ENCODE results near the gene SIL1.
"Not testable (repeated sequence)": the region's sequence is repeated elsewhere in the genome, so short reads cannot be mapped to it uniquely, and the experiment has no call there.

The SIL1 gene

GRCh38 chr5:138935466-138935865 is 262.7 kb downstream of the SIL1 start:
- no peak for DNase-seq

- no peak for DNase-seq
These were observed 263.2 kb downstream of the SIL1 start for GRCh38 chr5:138934971-138935370.

- DNase-seq: no peak
These were observed 264.5 kb downstream of the SIL1 start for GRCh38 chr5:138933522-138934290.

GRCh38 chr5:138932171-138932810 is 265.9 kb downstream of the SIL1 start:
- no peak for DNase-seq

- DNase-seq: no peak
These were observed 267.6 kb downstream of the SIL1 start for GRCh38 chr5:138930371-138931097.

GRCh38 chr5:138929571-138929955 is 268.6 kb downstream of the SIL1 start:
- no peak for DNase-seq

- no peak for DNase-seq
These were observed 270.2 kb downstream of the SIL1 start for GRCh38 chr5:138927979-138928378.

- DNase-seq: no peak
These were observed 270.6 kb downstream of the SIL1 start for GRCh38 chr5:138927544-138927943.

- no peak for DNase-seq
These were observed 271.3 kb downstream of the SIL1 start for GRCh38 chr5:138926688-138927448.

GRCh38 chr5:138926257-138926656 is 271.9 kb downstream of the SIL1 start:
- DNase-seq: no peak

- DNase-seq: no peak
These were observed 273.0 kb downstream of the SIL1 start for GRCh38 chr5:138925090-138925635.

- no peak for DNase-seq
These were observed 275.7 kb downstream of the SIL1 start for GRCh38 chr5:138922494-138922893.

- not testable (repeated sequence) for DNase-seq
These were observed 276.8 kb downstream of the SIL1 start for GRCh38 chr5:138921362-138921761.

GRCh38 chr5:138920181-138920580 is 278.0 kb downstream of the SIL1 start:
- DNase-seq: no peak

- no peak for DNase-seq
These were observed 279.5 kb downstream of the SIL1 start for GRCh38 chr5:138918686-138919085.

GRCh38 chr5:138914338-138914737 is 283.8 kb downstream of the SIL1 start:
- DNase-seq: no peak

- no peak for DNase-seq
These were observed 284.4 kb downstream of the SIL1 start for GRCh38 chr5:138913773-138914172.

GRCh38 chr5:138912093-138912492 is 286.1 kb downstream of the SIL1 start:
- no peak for DNase-seq

- no peak for DNase-seq
These were observed 286.7 kb downstream of the SIL1 start for GRCh38 chr5:138911441-138911840.

GRCh38 chr5:138910546-138911185 is 287.5 kb downstream of the SIL1 start:
- no peak for DNase-seq

- DNase-seq: no peak
These were observed 288.4 kb downstream of the SIL1 start for GRCh38 chr5:138909734-138910133.

- DNase-seq: no peak
These were observed 292.6 kb downstream of the SIL1 start for GRCh38 chr5:138905541-138905940.

Data from NK-92 treated with Interleukin-12 subunit alpha and Interleukin-12 subunit beta, amount 100 ng/mL, for 24 hours (cell line).